G401 (cell line): ENCODE measurements around the gene CEP76. TPM values are rescaled to one million over a fixed set of nuclear protein-coding genes. Genes with fewer than 3 reads are reported as not detected.

ENCODE experiments used
- total RNA-seq: library from RNA; depleted of rRNA; stranded (reverse); fragments of >200 nt; shearing (Covaris generic); gene quantifications from 2 replicates; pipeline ENCODE4 v1.2.3, GENCODE V29; 2014; rRNA removed

Gene CEP76
- total RNA-seq, 1 experiment from 2014 or later = 21.7 TPM

Other genes starting within 250 kb of the CEP76 start
- gene SPIRE1, start 44.6 kb downstream of the CEP76 start, total RNA-seq = 32.9 and 35.0 TPM in 2 replicates
- 106 and 123 TPM in 2 replicates for gene PSMG2, start 319 bp upstream of the CEP76 start, total RNA-seq
- gene PTPN2, start 181.5 kb upstream of the CEP76 start, total RNA-seq = 29.8 and 52.8 TPM in 2 replicates
- 48.4 and 53.7 TPM in 2 replicates for gene SEH1L, start 245.3 kb upstream of the CEP76 start, total RNA-seq